ENCODE data around the gene DSC2.

Gene DSC2

GRCh38 chr18:31116853-31117595 lies 14.8 kb upstream of the DSC2 start:
- no peak for DNase-seq (ENCODE audit: low read depth)
- Histone ChIP-seq H3K27me3 (replicated peaks; ENCODE audit: control insufficient read depth, insufficient read depth, low read length) (peaks cover 5% of the 10 kb centered on the region), H3K9ac (ENCODE audit: low read length) (no peak overlapping the region), H3K36me3 (ENCODE audit: control insufficient read depth, insufficient read depth, low read length, severe bottlenecking) (no peaks in the 10 kb centered on the region), H3K4me1 (ENCODE audit: control insufficient read depth, insufficient read depth, low read length) (no peaks in the 10 kb centered on the region), H3K9me3 (ENCODE audit: control insufficient read depth, low read length) (peaks cover 4% of the 10 kb centered on the region), H3K4me3 (ENCODE audit: low read length) (no peak overlapping the region)

GRCh38 chr18:31112804-31113203 lies 10.6 kb upstream of the DSC2 start:
- Histone ChIP-seq H3K9me3 (ENCODE audit: control insufficient read depth, low read length) (peaks cover 4% of the 10 kb centered on the region), H3K4me1 (ENCODE audit: control insufficient read depth, insufficient read depth, low read length) (no peaks in the 10 kb centered on the region), H3K36me3 (ENCODE audit: control insufficient read depth, insufficient read depth, low read length, severe bottlenecking) (no peaks in the 10 kb centered on the region), H3K27me3 (replicated peaks; ENCODE audit: control insufficient read depth, insufficient read depth, low read length) (peaks cover 5% of the 10 kb centered on the region), H3K9ac (ENCODE audit: low read length) (no peak overlapping the region), H3K4me3 (ENCODE audit: low read length) (no peak overlapping the region)
- DNase-seq (ENCODE audit: low read depth), result no peak

GRCh38 chr18:31105733-31106132 lies 3.5 kb upstream of the DSC2 start:
- Histone ChIP-seq H3K36me3 (ENCODE audit: control insufficient read depth, insufficient read depth, low read length, severe bottlenecking) (no peaks in the 10 kb centered on the region), H3K27me3 (replicated peaks; ENCODE audit: control insufficient read depth, insufficient read depth, low read length) (peaks cover 12% of the 10 kb centered on the region), H3K9ac (ENCODE audit: low read length) (no peak overlapping the region), H3K9me3 (ENCODE audit: control insufficient read depth, low read length) (no peaks in the 10 kb centered on the region), H3K4me3 (ENCODE audit: low read length) (no peak overlapping the region), H3K4me1 (ENCODE audit: control insufficient read depth, insufficient read depth, low read length) (no peaks in the 10 kb centered on the region)
- DNase-seq (ENCODE audit: low read depth), result no peak

GRCh38 chr18:31104444-31104843 lies 2.2 kb upstream of the DSC2 start:
- Histone ChIP-seq H3K36me3 (ENCODE audit: control insufficient read depth, insufficient read depth, low read length, severe bottlenecking) (no peaks in the 10 kb centered on the region), H3K27me3 (replicated peaks; ENCODE audit: control insufficient read depth, insufficient read depth, low read length) (peaks cover 25% of the 10 kb centered on the region), H3K9me3 (ENCODE audit: control insufficient read depth, low read length) (no peaks in the 10 kb centered on the region), H3K4me1 (ENCODE audit: control insufficient read depth, insufficient read depth, low read length) (no peaks in the 10 kb centered on the region), H3K9ac (ENCODE audit: low read length) (no peak overlapping the region), H3K4me3 (ENCODE audit: low read length) (no peak overlapping the region)
- no peak for DNase-seq (ENCODE audit: low read depth)

GRCh38 chr18:31103423-31103822 lies 1.2 kb upstream of the DSC2 start:
- no peak for DNase-seq (ENCODE audit: low read depth)
- no peak overlapping the region for H3K4me3 ChIP-seq (ENCODE audit: low read length)
- no peaks in the 10 kb centered on the region for H3K4me1 ChIP-seq (ENCODE audit: control insufficient read depth, insufficient read depth, low read length)
- H3K27me3 ChIP-seq (replicated peaks; ENCODE audit: control insufficient read depth, insufficient read depth, low read length), result peaks cover 33% of the 10 kb centered on the region
- H3K9ac ChIP-seq (ENCODE audit: low read length), result no peak overlapping the region
- H3K9me3 ChIP-seq (ENCODE audit: control insufficient read depth, low read length), result no peaks in the 10 kb centered on the region
- H3K36me3 ChIP-seq (ENCODE audit: control insufficient read depth, insufficient read depth, low read length, severe bottlenecking), result no peaks in the 10 kb centered on the region

- H3K4me1 ChIP-seq (ENCODE audit: control insufficient read depth, insufficient read depth, low read length), result no peaks in the 10 kb centered on the region
- no peaks in the 10 kb centered on the region for H3K9me3 ChIP-seq (ENCODE audit: control insufficient read depth, low read length)
- peaks cover 33% of the 10 kb centered on the region for H3K27me3 ChIP-seq (replicated peaks; ENCODE audit: control insufficient read depth, insufficient read depth, low read length)
- H3K9ac ChIP-seq (ENCODE audit: low read length), result no peak overlapping the region
- H3K4me3 ChIP-seq (ENCODE audit: low read length), result no peak overlapping the region
- no peaks in the 10 kb centered on the region for H3K36me3 ChIP-seq (ENCODE audit: control insufficient read depth, insufficient read depth, low read length, severe bottlenecking)
- DNase-seq (ENCODE audit: low read depth), result no peak
Measured at GRCh38 chr18:31102941-31103340, 720 bp upstream of the DSC2 start.

- no peaks in the 10 kb centered on the region for H3K9me3 ChIP-seq (ENCODE audit: control insufficient read depth, low read length)
- H3K9ac ChIP-seq (ENCODE audit: low read length), result no peak overlapping the region
- no peak for DNase-seq (ENCODE audit: low read depth)
- peaks cover 33% of the 10 kb centered on the region for H3K27me3 ChIP-seq (replicated peaks; ENCODE audit: control insufficient read depth, insufficient read depth, low read length)
- peak overlapping the region; percentile 33 for H3K4me3 ChIP-seq (ENCODE audit: low read length)
- no peaks in the 10 kb centered on the region for H3K4me1 ChIP-seq (ENCODE audit: control insufficient read depth, insufficient read depth, low read length)
- no peaks in the 10 kb centered on the region for H3K36me3 ChIP-seq (ENCODE audit: control insufficient read depth, insufficient read depth, low read length, severe bottlenecking)
Measured at GRCh38 chr18:31101183-31102024, 817 bp downstream of the DSC2 start.

- Histone ChIP-seq H3K36me3 (ENCODE audit: control insufficient read depth, insufficient read depth, low read length, severe bottlenecking) (no peaks in the 10 kb centered on the region), H3K9me3 (ENCODE audit: control insufficient read depth, low read length) (no peaks in the 10 kb centered on the region), H3K27me3 (replicated peaks; ENCODE audit: control insufficient read depth, insufficient read depth, low read length) (peaks cover 33% of the 10 kb centered on the region), H3K4me3 (ENCODE audit: low read length) (no peak overlapping the region), H3K4me1 (ENCODE audit: control insufficient read depth, insufficient read depth, low read length) (no peaks in the 10 kb centered on the region), H3K9ac (ENCODE audit: low read length) (no peak overlapping the region)
- DNase-seq (ENCODE audit: low read depth), result no peak
Measured at GRCh38 chr18:31100436-31101182, 1.6 kb downstream of the DSC2 start.

GRCh38 chr18:31099450-31100230 lies 2.6 kb downstream of the DSC2 start:
- peaks cover 36% of the 10 kb centered on the region for H3K27me3 ChIP-seq (replicated peaks; ENCODE audit: control insufficient read depth, insufficient read depth, low read length)
- DNase-seq (ENCODE audit: low read depth), result no peak
- H3K4me3 ChIP-seq (ENCODE audit: low read length), result no peak overlapping the region
- no peak overlapping the region for H3K9ac ChIP-seq (ENCODE audit: low read length)
- H3K9me3 ChIP-seq (ENCODE audit: control insufficient read depth, low read length), result no peaks in the 10 kb centered on the region
- no peaks in the 10 kb centered on the region for H3K36me3 ChIP-seq (ENCODE audit: control insufficient read depth, insufficient read depth, low read length, severe bottlenecking)
- no peaks in the 10 kb centered on the region for H3K4me1 ChIP-seq (ENCODE audit: control insufficient read depth, insufficient read depth, low read length)

GRCh38 chr18:31098878-31099277 lies 3.3 kb downstream of the DSC2 start:
- peaks cover 36% of the 10 kb centered on the region for H3K27me3 ChIP-seq (replicated peaks; ENCODE audit: control insufficient read depth, insufficient read depth, low read length)
- no peak overlapping the region for H3K9ac ChIP-seq (ENCODE audit: low read length)
- H3K4me3 ChIP-seq (ENCODE audit: low read length), result no peak overlapping the region
- no peaks in the 10 kb centered on the region for H3K9me3 ChIP-seq (ENCODE audit: control insufficient read depth, low read length)
- H3K36me3 ChIP-seq (ENCODE audit: control insufficient read depth, insufficient read depth, low read length, severe bottlenecking), result no peaks in the 10 kb centered on the region
- no peak for DNase-seq (ENCODE audit: low read depth)
- H3K4me1 ChIP-seq (ENCODE audit: control insufficient read depth, insufficient read depth, low read length), result no peaks in the 10 kb centered on the region
